GDM1 (cell line): ENCODE results near the gene S100A13.
A peak's percentile ranks its signal among the peaks of the same experiment; 100 is the strongest.

Source experiments
- DNase-seq: peaks from one replicate; lab custom pipeline; 2025; lab: John Stamatoyannopoulos, UW

S100A13 gene

DNA sequence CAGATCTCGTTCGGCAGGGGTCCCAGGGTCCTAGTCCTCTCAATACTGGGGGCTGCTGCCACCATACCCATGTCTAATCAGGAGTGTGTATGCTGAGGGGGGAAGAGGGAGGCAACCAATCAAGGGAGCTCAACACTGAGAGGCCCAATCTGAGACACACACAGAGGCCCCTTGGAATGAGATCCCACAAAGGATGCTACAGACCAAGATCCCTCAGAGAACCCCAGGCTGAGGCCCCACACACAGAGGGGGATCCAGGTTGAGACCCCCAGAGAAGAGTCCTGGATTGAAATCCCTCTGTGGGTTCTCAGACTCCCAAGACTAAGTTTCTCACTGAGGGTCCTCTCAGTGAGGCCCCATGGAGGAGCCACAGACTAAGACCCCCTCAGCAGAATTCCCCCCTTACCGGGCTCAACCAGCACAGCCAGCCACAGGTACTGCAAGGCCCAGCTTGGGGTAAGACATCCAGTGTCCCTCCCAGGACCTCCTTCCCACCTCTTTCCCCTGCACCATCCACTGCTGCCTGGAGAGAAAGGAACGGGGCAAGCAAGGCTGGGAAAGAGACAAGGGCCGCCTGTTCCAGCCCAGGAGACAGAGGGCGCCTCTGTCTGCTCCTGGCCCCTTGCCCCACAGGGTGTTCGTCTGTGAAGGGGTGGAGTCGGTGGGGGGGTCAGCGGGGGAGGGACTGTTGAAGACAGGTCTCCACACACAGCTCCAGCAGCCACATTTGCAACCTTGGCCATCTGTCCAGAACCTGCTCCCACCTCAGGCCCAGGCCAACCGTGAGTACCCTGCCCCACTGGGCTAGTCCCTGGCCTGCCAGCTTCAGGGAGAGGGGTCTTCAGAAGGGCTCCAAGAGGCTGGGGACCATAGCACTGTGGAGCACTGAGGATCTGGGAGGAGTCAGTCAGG lies 666 bp upstream of the S100A13 start, which contains the start of gene S100A1:
Gene S100A1, plus strand, starts transcription at position 720 of the 912 bp plus-strand sequence. CDS start 2,088 bp downstream, outside the sequence.
- DNase-seq = no peak

GRCh38 chr1:153626477-153626903 lies 815 bp downstream of the S100A13 start:
- no peak for DNase-seq

GRCh38 chr1:153624965-153625611 lies 2.2 kb downstream of the S100A13 start:
- no peak for DNase-seq

DNA sequence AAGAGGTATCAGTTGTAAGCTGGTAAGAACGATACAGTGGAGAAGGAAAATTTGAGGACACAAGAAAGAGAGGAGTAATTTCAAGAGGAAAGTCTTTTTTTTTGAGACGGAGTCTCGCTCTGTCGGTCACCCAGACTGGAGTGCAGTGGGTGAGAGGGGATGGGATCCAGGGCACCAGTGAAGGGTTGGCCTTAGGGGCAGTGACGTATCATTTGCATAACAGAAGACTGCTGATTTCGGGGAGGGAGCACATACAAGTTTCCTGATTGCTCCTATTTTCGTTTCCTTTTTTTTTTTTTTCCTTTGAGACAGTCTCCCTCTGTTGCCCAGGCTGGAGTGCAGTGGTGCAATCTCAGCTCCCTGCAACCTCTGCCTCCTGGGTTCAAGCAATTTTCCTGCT lies 4.2 kb downstream of the S100A13 start:
- DNase-seq = no peak

DNA sequence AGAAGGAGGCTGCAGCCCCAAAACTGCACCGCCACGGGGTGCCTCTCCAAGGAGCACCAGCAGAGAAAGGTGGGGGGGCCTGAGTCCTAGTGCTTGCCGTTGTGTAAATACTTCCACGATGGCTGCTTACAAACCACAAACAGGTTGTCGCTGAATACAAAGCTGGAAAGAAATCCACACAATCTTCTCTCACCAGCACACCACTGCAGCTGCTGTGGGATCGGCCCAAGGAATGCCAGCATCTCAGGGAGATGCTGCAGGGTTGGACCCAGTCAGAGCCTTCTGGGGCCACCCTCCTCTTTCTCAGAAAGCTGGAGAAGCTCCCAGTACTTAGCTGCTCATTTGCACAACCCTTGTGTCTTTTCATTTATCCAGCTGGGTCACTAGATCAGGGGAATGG lies 8.1 kb downstream of the S100A13 start:
- no peak for DNase-seq

DNA sequence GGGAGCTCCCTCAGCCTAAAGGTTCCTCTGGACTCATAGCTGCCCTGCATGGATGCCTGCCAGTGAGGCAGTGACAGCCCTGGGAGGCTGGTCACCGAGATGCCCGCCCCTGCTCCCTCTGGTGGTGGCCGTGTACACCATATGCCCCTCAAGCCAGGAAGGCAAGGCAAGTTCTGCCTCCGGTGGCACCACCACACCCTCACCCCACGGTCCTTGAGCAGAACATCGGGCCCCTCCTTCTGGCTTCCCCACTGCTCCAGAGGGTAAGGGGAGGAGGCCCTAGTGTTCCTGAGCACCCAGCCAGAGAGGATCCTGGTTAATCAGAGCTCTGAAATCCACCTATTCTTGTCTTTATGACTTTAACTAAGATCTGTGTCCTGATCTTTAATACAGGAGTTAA lies 9.6 kb downstream of the S100A13 start:
- peak; percentile 59 for DNase-seq

DNA sequence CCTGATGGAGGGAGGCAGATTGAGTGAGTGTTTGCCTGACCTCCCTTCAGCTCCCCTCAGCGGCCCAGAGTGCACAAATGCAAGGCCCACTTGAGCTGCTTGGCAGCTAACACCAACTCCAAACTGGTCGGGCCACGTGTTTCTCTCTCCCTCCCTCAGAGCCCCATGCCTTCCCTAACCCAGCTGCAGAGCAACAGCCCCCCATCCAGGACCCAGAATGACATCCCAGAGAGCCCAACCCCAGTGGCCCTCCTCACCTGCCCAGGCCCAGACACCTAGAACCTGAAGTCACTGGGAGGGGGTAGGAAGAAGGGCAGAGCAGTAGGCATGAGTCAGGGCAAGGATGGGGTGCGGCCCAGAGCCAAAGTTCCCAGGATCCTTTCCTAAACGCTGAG lies 10.4 kb downstream of the S100A13 start:
- no peak for DNase-seq

- no peak for DNase-seq
Measured at GRCh38 chr1:153616144-153616916, 11.0 kb downstream of the S100A13 start, which contains the start of gene S100A14. Gene S100A14, minus strand, starts transcription at chr1:153616325. Its CDS starts 467 bp downstream, at chr1:153615858.

DNA sequence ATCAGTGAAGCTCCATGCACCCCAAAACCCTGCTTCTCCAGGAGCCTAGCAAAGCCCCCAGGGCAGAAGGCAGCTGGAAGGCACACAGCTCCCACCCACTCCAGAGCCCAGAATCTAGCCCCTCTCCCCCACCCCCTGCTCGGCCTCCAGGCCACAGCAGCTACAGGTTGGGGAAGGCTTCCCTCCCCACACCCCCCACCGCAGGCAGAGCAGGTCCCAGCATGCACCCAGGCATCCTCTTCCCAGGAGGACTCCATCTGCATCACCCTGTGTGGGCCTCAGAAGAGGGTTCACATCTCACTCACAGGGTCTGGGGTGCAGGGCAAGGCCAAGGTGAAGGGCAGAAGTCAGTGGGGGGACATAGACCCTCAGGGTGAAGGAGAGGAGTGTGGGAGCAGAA lies 11.9 kb downstream of the S100A13 start:
- no peak for DNase-seq

DNA sequence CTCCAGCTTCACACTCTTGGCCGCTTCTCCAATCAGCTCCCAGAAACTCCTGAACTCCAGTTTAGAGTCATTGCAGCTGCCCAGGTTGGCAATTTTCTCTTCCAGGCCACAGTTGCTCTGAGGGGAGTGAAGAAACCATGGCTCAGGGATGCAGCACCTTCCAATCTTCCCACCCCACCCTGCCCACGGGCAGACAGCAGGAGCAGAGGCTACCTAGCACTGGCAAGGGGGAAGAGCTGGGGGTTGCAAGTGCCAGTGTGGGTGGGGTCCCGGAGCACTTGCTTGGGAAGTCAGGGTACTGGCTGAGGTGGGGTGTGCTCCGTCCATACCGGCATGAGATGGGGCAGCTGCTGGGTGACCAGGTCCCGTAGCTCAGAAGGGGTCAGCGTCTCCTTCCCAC lies 12.4 kb downstream of the S100A13 start:
- no peak for DNase-seq

DNA sequence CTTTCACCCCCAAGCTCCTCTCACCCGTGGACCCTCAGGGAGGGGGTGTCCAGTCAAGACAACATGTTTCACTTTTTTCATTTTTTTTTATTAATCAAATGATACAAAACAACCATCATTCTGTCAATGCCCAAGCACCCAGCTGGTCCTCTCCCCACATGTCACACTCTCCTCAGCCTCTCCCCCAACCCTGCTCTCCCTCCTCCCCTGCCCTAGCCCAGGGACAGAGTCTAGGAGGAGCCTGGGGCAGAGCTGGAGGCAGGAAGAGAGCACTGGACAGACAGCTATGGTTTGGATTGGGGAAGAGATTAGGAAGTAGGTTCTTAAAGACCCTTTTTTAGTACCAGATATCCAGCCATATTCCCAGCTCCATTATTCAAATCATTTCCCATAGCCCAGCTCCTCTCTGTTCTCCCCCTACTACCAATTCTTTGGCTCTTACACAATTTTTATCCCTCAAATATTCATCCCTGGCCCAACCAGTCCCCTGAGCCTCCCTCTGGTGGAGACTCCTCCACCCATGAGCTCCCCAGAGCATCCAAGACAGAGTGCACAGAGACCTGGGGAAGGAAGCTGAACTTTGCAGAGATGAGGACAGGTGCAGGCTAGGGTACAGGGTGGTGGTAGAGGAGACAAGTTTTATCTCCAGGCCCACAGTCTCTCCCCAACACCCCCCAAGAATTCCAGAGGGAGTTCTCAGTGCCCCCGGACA lies 13.0 kb downstream of the S100A13 start:
- DNase-seq = no peak

DNA sequence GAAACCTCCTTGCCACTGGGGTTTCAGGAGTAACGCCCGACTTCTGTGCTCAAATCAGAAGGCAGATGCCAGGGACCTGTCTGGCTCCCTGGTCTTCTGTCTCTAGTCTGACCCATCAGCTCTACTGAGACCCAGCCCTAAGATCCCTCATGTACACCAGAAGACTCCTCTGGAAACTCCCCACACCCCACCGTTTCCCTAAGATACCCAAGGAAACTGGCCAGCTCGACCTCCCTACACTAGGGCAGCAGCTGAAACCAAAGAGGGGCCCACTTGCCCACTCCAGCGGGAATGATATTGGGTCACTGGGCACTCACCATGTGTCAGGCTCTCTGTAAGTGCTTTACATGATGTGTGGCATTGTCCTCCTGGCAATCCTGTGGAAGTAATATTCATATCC lies 13.9 kb downstream of the S100A13 start:
- DNase-seq = no peak

DNA sequence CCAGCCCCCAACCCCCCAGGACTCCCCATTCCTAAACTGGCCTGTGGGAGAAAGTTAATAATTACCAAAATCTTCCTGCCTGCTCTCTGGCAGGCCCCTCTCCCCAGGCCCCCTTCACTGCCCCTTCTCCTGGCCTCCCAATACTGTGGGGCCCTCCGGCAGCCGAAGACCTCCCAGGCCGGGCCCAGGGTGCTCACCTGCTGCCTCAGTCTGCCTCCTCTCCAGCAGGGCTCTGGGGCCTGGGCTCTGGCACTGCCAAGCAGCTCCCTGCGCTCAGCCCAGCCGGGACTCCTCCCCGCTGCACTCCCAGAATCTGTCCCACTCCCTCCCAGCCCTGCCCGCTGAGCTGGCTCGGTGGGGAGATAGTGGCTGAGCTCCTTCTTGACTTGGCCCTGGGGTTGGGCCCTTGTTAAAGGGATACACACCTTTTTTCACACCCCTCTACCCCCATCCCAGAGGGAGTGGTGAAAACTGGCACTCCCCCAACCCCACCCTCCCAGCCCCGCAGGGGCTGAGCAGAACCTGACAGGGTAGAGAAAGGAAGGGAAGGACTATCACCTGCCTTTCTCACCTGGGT lies 14.5 kb downstream of the S100A13 start, which contains the start of gene S100A16:
Gene S100A16, minus strand, starts transcription at position 383 of the 577 bp plus-strand sequence. CDS start 4,986 bp downstream, outside the sequence.
- no peak for DNase-seq

- no peak for DNase-seq
Measured at GRCh38 chr1:153612111-153612754, 15.1 kb downstream of the S100A13 start.

DNA sequence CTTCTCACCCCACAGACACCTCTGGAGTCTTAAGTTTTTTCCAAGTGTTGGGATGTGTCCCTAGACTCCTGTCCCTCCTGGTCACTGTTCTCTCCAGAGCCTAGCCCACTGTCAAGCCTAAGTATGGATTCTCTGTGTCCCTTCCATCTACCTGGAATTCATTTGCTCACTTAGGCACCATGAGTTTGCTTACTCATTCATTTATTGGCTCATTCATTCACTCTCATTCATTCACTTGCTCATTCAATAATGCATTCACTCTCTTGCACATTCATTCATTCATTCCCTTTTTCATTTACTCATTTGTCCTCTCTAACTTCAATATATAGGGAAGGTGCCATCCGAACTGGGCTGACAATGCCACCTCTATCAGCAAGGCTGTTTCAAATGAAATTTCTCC lies 15.9 kb downstream of the S100A13 start:
- no peak for DNase-seq

DNA sequence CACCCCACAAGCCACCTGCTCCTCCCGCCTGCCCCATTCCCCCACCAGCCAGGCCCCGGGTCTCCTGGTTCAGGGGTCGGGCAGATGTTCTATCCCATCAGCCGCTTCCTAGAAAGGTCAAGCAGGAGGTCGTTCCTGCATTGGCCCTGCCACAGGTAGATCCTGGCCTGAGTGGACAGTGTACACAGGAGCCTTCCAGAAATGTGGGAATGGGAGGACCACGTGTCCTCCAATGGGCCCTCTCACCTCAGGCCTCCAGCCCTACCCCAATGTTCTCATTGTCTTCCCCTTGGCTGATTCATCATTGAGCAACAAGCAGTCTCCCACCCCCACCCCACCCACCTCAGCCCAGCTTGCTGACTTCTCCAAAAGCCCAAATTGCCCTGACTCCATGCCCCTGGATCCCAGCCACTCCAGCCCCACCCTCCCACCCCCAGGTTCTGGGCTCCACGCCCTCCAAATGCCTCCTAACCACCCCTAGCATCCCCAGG lies 16.4 kb downstream of the S100A13 start:
- DNase-seq = no peak

DNA sequence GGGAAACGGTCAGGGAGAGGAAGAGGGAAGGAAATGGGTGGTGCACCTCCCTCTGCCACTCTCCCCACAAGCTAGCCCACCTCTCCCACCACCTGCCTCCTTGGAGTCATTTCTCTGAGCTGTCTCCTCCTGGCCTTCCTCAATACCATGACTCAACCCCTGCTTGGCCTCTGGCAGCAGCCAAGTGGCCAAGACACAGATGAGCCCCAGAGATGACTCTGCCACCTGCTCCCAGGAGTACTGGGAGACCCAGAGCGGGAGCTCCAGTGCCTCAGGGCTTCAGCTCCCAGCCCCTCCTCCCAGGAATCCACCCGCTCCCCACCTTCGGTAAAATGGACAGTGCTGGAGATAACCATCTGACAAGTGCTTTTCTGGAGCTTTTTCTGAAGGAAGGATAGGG lies 17.0 kb downstream of the S100A13 start:
- DNase-seq = no peak

GRCh38 chr1:153609585-153609907 lies 17.8 kb downstream of the S100A13 start:
- no peak for DNase-seq

- DNase-seq = no peak
Measured at GRCh38 chr1:153608742-153609584, 18.3 kb downstream of the S100A13 start.
